GM13977 (cell line): Measurements from ENCODE around the gene CREG1.

Experiments
- DNase-seq: peaks from one replicate; pipeline ENCODE4 v3.0.0; 2012; ENCODE audit warnings: low spot score
- CTCF ChIP-seq: IDR thresholded peaks from 2 replicates; pipeline ENCODE4 v1.5.1; 2012; ENCODE audit warnings: mild to moderate bottlenecking, control low read depth; ENCODE audit not compliant: insufficient read depth; ENCODE audit errors: extremely low read depth, missing control alignments
- in situ Hi-C: fragments of 300-500 bp; cut with MboI; formaldehyde crosslinking; loops from one replicate; pipeline ENCODE4 v1.12.0; 2022; ENCODE audit warnings: low sequenced_read_pairs, low pct_unique_long_range_greater_than_20kb, mixed read lengths, inconsistent platforms; ENCODE audit not compliant: unreplicated experiment

Gene CREG1

GRCh38 chr1:167493372-167493771 is 60.2 kb downstream of the CREG1 start:
- in situ Hi-C loops: no loop called here
- no peak for DNase-seq
- no peak for TF ChIP-seq CTCF

- in situ Hi-C loops: no loop called here
- TF ChIP-seq CTCF: no peak
- DNase-seq: no peak
Measured at GRCh38 chr1:167492481-167492910, 61.1 kb downstream of the CREG1 start.

- no peak for DNase-seq
- in situ Hi-C loops: no loop called here
- TF ChIP-seq CTCF: no peak
Measured at GRCh38 chr1:167491586-167492461, 61.7 kb downstream of the CREG1 start.
